Dedifferentiated amniotic fluid mesenchymal stem cell (primary cell): Measurements from ENCODE around the gene LRRK2.

Experiments used
- DNase-seq: peaks from one replicate; pipeline ENCODE4 v3.0.0-alpha.2; 2016; ENCODE audit errors: extremely low spot score

LRRK2 gene

GRCh38 chr12:40405419-40405818, 180.6 kb downstream of the LRRK2 start:
- DNase-seq: no peak
